Right atrium auricular region (tissue), 2 donors: ENCODE results near the gene RALGAPA1. TPM values are rescaled to one million over a fixed set of nuclear protein-coding genes. Genes with fewer than 3 reads are reported as not detected.

ENCODE experiments used
- DNase-seq: peaks from one replicate; pipeline ENCODE4 v3.0.0-alpha.2; 2019; ENCODE audit warnings: low spot score
- H3K27ac ChIP-seq, 2 donors: fragments of 200-600 bp; sonication (generic); 1 replicate in 1 of 2; 2 replicates in 1 of 2; pipeline ENCODE4 v1.5.1; 2016 to 2019
- H3K27me3 ChIP-seq, 2 donors: fragments of 200-600 bp; sonication (generic); one replicate each; pipeline versions ENCODE4 v1.5.1 to v1.6.0; 2017 to 2019
- H3K36me3 ChIP-seq: fragments of 200-600 bp; sonication (generic); one replicate; pipeline ENCODE4 v1.5.1; 2016
- H3K4me1 ChIP-seq, 2 donors: fragments of 200-600 bp; sonication (generic); one replicate each; pipeline versions ENCODE4 v1.5.1 to v1.6.0; 2017 to 2019
- H3K4me3 ChIP-seq, 2 donors: fragments of 200-600 bp; sonication (generic); 1 replicate in 1 of 2; 2 replicates in 1 of 2; pipeline ENCODE4 v1.5.1; 2017 to 2019; ENCODE audit warnings: mild to moderate bottlenecking in 1 of 2, moderate library complexity in 1 of 2
- H3K9me3 ChIP-seq, 2 donors: fragments of 200-600 bp; sonication (generic); one replicate each; pipeline ENCODE4 v1.5.1; 2019
- CTCF ChIP-seq, 2 donors: fragments of 200-600 bp; sonication (generic); IDR thresholded peaks; one replicate each; pipeline ENCODE4 v1.5.1; 2019; ENCODE audit warnings: antibody characterized with exemption in 2 of 2
- total RNA-seq, 2 donors: library from RNA; depleted of rRNA; stranded (reverse); fragments of >200 nt; gene quantifications; one replicate each; pipeline ENCODE4 v1.1.0, GENCODE V29; 2016

RALGAPA1 gene
- total RNA-seq, 2 donors from 2014 or later, result 26.9 to 29.6 TPM

GRCh38 chr14:35822501-35822900, 13.4 kb upstream of the RALGAPA1 start:
- no peak for TF ChIP-seq CTCF (IDR thresholded peaks at IDR 0.05)
- no peaks in the 10 kb centered on the region for H3K9me3 ChIP-seq
- no peak overlapping the region for H3K27ac ChIP-seq
- no peaks in the 10 kb centered on the region for H3K27me3 ChIP-seq
- no peak overlapping the region for H3K4me3 ChIP-seq
- no peaks in the 10 kb centered on the region for H3K36me3 ChIP-seq
- DNase-seq, result no peak
- H3K4me1 ChIP-seq, result peaks cover 0 to 7% of the 10 kb centered on the region in 2 donors

- no peak for DNase-seq
- H3K4me3 ChIP-seq, result no peak overlapping the region
- no peaks in the 10 kb centered on the region for H3K36me3 ChIP-seq
- peaks cover 0 to under 1% of the 10 kb centered on the region in 2 donors for H3K4me1 ChIP-seq
- TF ChIP-seq CTCF (IDR thresholded peaks at IDR 0.05), result peak; percentile 62 to 70
- H3K27ac ChIP-seq, result no peak overlapping the region
- H3K27me3 ChIP-seq, result no peaks in the 10 kb centered on the region
- no peaks in the 10 kb centered on the region for H3K9me3 ChIP-seq
Observed at GRCh38 chr14:35821564-35822411, 12.7 kb upstream of the RALGAPA1 start.

- Histone ChIP-seq H3K4me1 (no peaks in the 10 kb centered on the region), H3K4me3 (no peak overlapping the region), H3K27me3 (no peaks in the 10 kb centered on the region), H3K36me3 (no peaks in the 10 kb centered on the region), H3K9me3 (no peaks in the 10 kb centered on the region), H3K27ac (no peak overlapping the region)
- no peak for TF ChIP-seq CTCF (IDR thresholded peaks at IDR 0.05)
- DNase-seq, result no peak
Observed at GRCh38 chr14:35819591-35820540, 10.8 kb upstream of the RALGAPA1 start.

- Histone ChIP-seq H3K9me3 (no peaks in the 10 kb centered on the region), H3K36me3 (no peaks in the 10 kb centered on the region), H3K4me3 (no peak overlapping the region), H3K27me3 (no peaks in the 10 kb centered on the region), H3K27ac (no peak overlapping the region), H3K4me1 (no peaks in the 10 kb centered on the region)
- DNase-seq, result no peak
- TF ChIP-seq CTCF (IDR thresholded peaks at IDR 0.05), result peak; percentile 47 to 68
Observed at GRCh38 chr14:35818346-35819115, 9.4 kb upstream of the RALGAPA1 start.

GRCh38 chr14:35814371-35815005, 5.4 kb upstream of the RALGAPA1 start:
- no peaks in the 10 kb centered on the region for H3K4me1 ChIP-seq
- DNase-seq, result no peak

More at GRCh38 chr14:35814371-35815005, 5.4 kb upstream of the RALGAPA1 start:
- no peak overlapping the region for H3K27ac ChIP-seq
- no peaks in the 10 kb centered on the region for H3K9me3 ChIP-seq
- H3K36me3 ChIP-seq, result no peaks in the 10 kb centered on the region
- TF ChIP-seq CTCF (IDR thresholded peaks at IDR 0.05), result peak; percentile 41 to 76
- no peaks in the 10 kb centered on the region for H3K27me3 ChIP-seq
- no peak overlapping the region for H3K4me3 ChIP-seq
